HG03280 (cell line): ENCODE results near the gene CRLF3.
"Not testable (repeated sequence)": the region's sequence is repeated elsewhere in the genome, so short reads cannot be mapped to it uniquely, and the experiment has no call there.

Experiments
- ATAC-seq: cut with Tn5 transposase; IDR thresholded peaks from one replicate; pipeline ENCODE4 v1.9.1; 2021; ENCODE audit warnings: mild to moderate bottlenecking, moderate library complexity; ENCODE audit not compliant: unreplicated experiment

Gene CRLF3

DNA sequence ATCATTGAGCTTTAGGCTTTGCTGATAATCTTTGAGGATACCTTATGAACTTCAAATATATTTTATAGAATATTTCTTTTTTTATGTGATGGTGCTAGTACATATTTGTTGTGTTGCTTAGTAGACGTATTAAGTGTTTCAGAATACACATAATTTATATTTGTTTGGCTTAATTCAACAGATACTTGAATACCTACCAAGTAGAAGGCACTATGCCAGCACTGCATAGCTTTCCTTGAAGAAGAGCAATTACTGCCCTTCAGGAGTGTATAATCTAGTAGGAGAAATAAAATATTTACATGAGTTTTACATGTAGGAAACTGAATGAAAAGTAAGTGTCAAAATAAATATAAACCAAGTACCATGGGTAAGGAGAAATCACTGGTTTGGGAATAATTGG, 81.8 kb downstream of the CRLF3 start:
- not testable (repeated sequence) for ATAC-seq

DNA sequence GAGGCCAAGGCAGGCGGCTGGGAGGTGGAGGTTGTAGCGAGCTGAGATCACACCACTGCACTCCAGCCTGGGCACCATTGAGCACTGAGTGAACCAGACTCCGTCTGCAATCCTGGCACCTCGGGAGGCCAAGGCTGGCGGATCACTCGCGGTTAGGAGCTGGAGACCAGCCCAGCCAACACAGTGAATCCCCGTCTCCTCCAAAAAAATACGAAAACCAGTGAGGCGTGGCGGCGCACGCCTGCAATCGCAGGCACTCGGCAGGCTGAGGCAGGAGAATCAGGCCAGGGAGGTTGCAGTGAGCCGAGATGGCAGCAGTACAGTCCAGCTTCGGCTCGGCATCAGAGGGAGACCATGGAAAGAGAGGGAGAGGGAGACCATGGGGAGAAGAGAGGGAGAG, 88.1 kb downstream of the CRLF3 start:
- ATAC-seq, result not testable (repeated sequence)

DNA sequence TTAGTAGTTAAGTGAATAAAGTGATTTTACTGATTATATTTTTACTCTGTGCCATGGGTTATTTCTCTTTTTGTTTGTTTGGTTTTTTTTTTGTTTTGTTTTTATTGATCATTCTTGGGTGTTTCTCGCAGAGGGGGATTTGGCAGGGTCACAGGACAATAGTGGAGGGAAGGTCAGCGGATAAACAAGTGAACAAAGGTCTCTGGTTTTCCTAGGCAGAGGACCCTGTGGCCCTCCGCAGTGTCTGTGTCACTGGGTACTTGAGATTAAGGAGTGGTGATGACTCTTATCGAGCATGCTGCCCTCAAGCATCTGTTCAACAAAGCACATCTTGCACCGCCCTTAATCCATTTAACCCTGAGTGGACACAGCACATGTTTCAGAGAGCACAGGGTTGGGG, 88.8 kb downstream of the CRLF3 start:
- ATAC-seq, result not testable (repeated sequence)

DNA sequence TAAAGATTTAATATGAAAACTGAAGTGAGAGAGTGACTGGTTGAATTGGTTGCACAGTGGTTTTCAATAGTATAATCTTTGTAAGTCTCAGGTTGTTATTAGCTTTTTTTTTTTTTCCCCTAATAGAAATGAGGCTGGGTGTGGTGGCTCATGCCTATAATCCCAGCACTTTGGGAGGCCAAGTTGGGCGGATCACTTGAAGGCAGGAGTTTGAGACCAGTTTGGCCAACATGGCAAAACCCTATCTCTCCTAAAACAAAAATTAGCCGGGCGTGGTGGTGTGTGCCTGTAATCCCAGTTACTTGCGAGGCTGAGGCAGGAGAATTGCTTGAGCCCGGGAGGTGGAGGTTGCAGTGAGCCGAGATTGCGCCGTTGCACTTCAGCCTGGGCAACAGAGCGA, 89.3 kb downstream of the CRLF3 start:
- not testable (repeated sequence) for ATAC-seq

DNA sequence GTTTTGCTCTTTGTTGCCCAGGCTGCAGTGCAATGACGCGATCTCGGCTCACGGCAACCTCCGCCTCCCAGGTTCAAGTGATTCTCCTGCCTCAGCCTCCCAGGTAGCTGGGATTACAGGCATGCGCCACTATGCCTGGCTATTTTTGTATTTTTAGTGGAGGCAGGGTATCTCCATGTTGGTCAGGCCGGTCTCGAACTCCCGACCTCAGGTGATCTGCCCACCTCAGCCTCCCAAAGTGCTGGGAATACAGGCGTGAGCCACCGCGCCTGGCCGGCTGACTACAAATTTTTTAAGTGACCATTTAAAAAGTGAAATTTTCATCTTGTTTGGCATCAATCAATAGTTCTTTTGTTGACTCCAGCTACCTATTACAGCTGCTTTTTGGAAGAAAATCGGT, 90.3 kb downstream of the CRLF3 start:
- not testable (repeated sequence) for ATAC-seq
